Spleen (tissue), 11 donors: ENCODE measurements around the gene GAMT. TPM values are rescaled to one million over a fixed set of nuclear protein-coding genes. Genes with fewer than 3 reads are reported as not detected.

ENCODE experiments used
- DNase-seq: peaks from one replicate; pipeline ENCODE4 v3.0.0-alpha.2; 2020
- H3K27ac ChIP-seq, 8 donors: fragments of 200-600 bp; sonication (generic) in 7 of 8; 1 replicate in 4 of 8; 2 replicates in 4 of 8; pipeline versions ENCODE4 v1.5.0 to v1.8.0; 2016 to 2021; ENCODE audit warnings: inconsistent platforms in 4 of 8, mild to moderate bottlenecking in 4 of 8, moderate library complexity in 1 of 8
- H3K27me3 ChIP-seq, 7 donors: fragments of 200-600 bp; sonication (generic) in 6 of 7; replicated peaks in 1 of 7; 1 replicate in 4 of 7; 2 replicates in 3 of 7; pipeline versions ENCODE4 v1.5.0 to v1.8.0; 2016 to 2021; ENCODE audit warnings: inconsistent platforms in 3 of 7, mild to moderate bottlenecking in 1 of 7
- H3K36me3 ChIP-seq, 6 donors: fragments of 200-600 bp; sonication (generic) in 5 of 6; 1 replicate in 4 of 6; 2 replicates in 2 of 6; pipeline versions ENCODE4 v1.5.0 to v1.8.0; 2016 to 2021; ENCODE audit warnings: inconsistent platforms in 2 of 6
- H3K4me1 ChIP-seq, 6 donors: fragments of 200-600 bp; sonication (generic) in 5 of 6; 1 replicate in 3 of 6; 2 replicates in 3 of 6; pipeline versions ENCODE4 v1.5.0 to v1.8.0; 2016 to 2021; ENCODE audit warnings: inconsistent platforms in 3 of 6
- H3K4me3 ChIP-seq, 8 donors: fragments of 200-600 bp; sonication (generic) in 7 of 8; 1 replicate in 4 of 8; 2 replicates in 4 of 8; pipeline versions ENCODE4 v1.5.0 to v1.8.0; 2016 to 2021; ENCODE audit warnings: inconsistent platforms in 4 of 8, mild to moderate bottlenecking in 4 of 8, moderate library complexity in 2 of 8
- H3K9me3 ChIP-seq, 8 donors: fragments of 200-600 bp; sonication (generic) in 7 of 8; 1 replicate in 4 of 8; 2 replicates in 4 of 8; pipeline versions ENCODE4 v1.5.0 to v1.8.0; 2016 to 2021; ENCODE audit warnings: inconsistent platforms in 4 of 8
- POLR2A ChIP-seq, 3 donors: fragments of 450-650 bp; IDR thresholded peaks; one replicate each; pipeline ENCODE4 v1.5.1; 2017; ENCODE audit warnings: antibody characterized with exemption in 3 of 3, mild to moderate bottlenecking in 1 of 3
- POLR2AphosphoS5 ChIP-seq, 3 donors: sonication (generic); formaldehyde crosslinking; IDR thresholded peaks; one replicate each; pipeline ENCODE4 v1.5.1; 2017; ENCODE audit warnings: antibody characterized with exemption in 3 of 3
- WGBS, 5 donors: extraction: QIAGEN DNeasy Blood & Tissue Kit in 3 of 5; methylation state at CpG; one replicate each; pipeline versions ENCODE4 v1.1.5 to v1.1.7; 2013 to 2018; 5-methylcytosine and 5-hydroxymethylcytosine counted together
- intact Hi-C: fragments of 100-400 bp; cut with DNase I; formaldehyde crosslinking; loops from one replicate; pipeline ENCODE4 v1.15.0; 2023; ENCODE audit warnings: low total_unique reads
- polyA plus RNA-seq, 3 donors: library from polyadenylated mRNA; stranded (reverse); fragments of 200-250 nt; gene quantifications; one replicate each; pipeline ENCODE4 v1.2.1, GENCODE V29; 2013
- total RNA-seq, 7 donors: library from RNA; depleted of rRNA in 3 of 7; stranded (reverse); fragments of >200 nt in 3 of 7; fragmentation: NEBNext Ultra II Directional in 4 of 7; extraction: Animal tissue kit (Norgen Biotek cat#: 25700) in 4 of 7; gene quantifications; one replicate each; pipeline versions ENCODE4 v1.1.0 to v1.2.1, GENCODE V29; 2016 to 2021
- TF ChIP-seq, protein P1 (sequence below), 11 experiments: fragments of 200-600 bp in 7 of 11; fragments of 450-650 bp in 4 of 11; sonication (generic) in 4 of 11; IDR thresholded peaks in 8 of 11; conservative IDR thresholded peaks in 3 of 11; 1 replicate in 7 of 11; 2 replicates in 4 of 11; pipeline versions ENCODE4 v1.4.0 to v1.8.0; 2016 to 2021; ENCODE audit warnings: antibody characterized with exemption in 11 of 11, inconsistent platforms in 4 of 11, mild to moderate bottlenecking in 1 of 11
- donor health status: healthy with polysubstance abuse.
- donor health status: DM: no; HTN: no; CAD: no; lungs with moderate emphysema.
- donor health status: DM: no; HTN: no; CAD: no.
- donor health status: Bipolar disorder and iron deficiency.
- donor health status: healthy.
- donor health status: DM: no; HTN: no; CAD: no.
- donor health status: DM: yes; HTN: yes; CAD: no.

Gene GAMT
- total and polyA plus RNA-seq, 10 donors: 7.1 to 20.4 (median 12.4) TPM

DNA sequence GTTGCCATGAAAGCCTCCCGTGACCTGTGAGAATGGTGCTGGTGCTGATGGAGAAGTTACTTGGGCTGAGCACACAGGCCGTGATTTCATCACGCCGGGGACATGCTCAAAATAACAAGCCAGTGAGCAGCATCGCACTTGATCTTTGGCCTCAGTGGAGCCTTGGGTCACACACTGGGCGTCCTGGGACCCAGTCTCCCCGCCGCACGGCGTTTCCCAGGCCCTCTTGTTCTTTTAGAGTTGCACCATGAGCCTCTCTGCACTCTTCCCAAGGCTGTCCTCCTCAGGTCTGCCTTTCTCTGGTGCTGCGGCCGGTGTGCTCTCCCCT, 27.1 kb downstream of the GAMT start:
- Histone ChIP-seq H3K4me1 (peaks cover 9 to 61% (median 34%) of the 10 kb centered on the region in 6 donors), H3K9me3 (no peaks in the 10 kb centered on the region), H3K36me3 (peaks cover 0 to 77% (median 52%) of the 10 kb centered on the region in 6 donors), H3K27ac (peak overlapping the region; percentile 68 to 89 (median 74)), H3K4me3 (no peak overlapping the region), H3K27me3 (no peaks in the 10 kb centered on the region)
- intact Hi-C loops: loop anchor here (10.0 kb wide), 1 partner anchor 89 kb away; the partner anchor contains the start of gene EFNA2
- 65 to 94% (median 72%) methylated on average over 11 to 12 of the region's 12 CpGs for WGBS, 5 donors
- TF ChIP-seq POLR2AphosphoS5 (IDR thresholded peaks at IDR 0.05): peak in 1 of 3 donors; percentile 11
- TF ChIP-seq POLR2A (IDR thresholded peaks at IDR 0.05): no peak
- no peak for DNase-seq

DNA sequence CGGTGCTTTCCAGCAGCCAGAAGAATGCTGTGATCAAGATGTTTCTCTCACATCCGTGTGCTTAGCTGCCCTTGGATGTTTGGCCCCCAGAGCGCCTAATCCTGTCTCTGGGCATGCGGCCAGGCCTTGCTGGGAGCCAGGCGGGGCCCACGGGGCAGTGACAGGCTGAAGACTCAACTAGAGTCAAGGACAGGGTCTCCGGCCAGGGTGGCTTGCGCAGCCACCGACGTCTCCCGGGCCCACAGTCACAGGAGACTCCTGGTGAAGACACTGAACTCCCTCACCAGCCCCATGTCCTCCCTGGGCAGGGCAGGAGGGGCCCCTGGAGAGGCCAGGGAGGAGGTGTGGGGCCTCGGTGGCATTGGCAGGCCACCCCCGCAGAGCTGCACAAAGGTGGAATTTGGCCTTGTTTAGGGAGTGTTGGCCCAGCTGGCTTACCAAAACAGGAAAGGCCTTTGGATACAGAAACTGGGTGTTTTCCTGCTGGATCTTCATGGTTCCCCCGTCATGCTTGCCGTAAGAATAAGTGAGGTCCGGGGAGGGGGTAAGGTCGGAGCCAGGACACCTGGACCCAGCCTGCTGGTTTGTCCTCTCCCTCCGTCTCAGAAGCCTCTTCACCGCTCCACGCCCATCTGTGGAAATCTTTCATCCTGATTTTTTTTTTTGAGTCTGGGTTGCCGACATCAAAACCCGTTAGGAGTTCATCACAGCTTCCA, 27.6 kb downstream of the GAMT start:
- Histone ChIP-seq H3K27ac (peak overlapping the region; percentile 68 to 89 (median 74)), H3K4me1 (peaks cover 9 to 56% (median 31%) of the 10 kb centered on the region in 6 donors), H3K27me3 (no peaks in the 10 kb centered on the region), H3K9me3 (no peaks in the 10 kb centered on the region), H3K36me3 (peaks cover 0 to 83% (median 54%) of the 10 kb centered on the region in 6 donors), H3K4me3 (no peak overlapping the region)
- WGBS, 5 donors: 68 to 80% (median 76%) methylated on average over 17 to 22 of the region's 22 CpGs
- TF ChIP-seq POLR2AphosphoS5 (IDR thresholded peaks at IDR 0.05): peak; percentile 54 to 83 (median 79)
- TF ChIP-seq POLR2A (IDR thresholded peaks at IDR 0.05): no peak
- TF ChIP-seq, protein P1, sequence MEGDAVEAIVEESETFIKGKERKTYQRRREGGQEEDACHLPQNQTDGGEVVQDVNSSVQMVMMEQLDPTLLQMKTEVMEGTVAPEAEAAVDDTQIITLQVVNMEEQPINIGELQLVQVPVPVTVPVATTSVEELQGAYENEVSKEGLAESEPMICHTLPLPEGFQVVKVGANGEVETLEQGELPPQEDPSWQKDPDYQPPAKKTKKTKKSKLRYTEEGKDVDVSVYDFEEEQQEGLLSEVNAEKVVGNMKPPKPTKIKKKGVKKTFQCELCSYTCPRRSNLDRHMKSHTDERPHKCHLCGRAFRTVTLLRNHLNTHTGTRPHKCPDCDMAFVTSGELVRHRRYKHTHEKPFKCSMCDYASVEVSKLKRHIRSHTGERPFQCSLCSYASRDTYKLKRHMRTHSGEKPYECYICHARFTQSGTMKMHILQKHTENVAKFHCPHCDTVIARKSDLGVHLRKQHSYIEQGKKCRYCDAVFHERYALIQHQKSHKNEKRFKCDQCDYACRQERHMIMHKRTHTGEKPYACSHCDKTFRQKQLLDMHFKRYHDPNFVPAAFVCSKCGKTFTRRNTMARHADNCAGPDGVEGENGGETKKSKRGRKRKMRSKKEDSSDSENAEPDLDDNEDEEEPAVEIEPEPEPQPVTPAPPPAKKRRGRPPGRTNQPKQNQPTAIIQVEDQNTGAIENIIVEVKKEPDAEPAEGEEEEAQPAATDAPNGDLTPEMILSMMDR (IDR thresholded peaks at IDR 0.05 in 8 of 11, conservative IDR thresholded peaks at IDR 0.05 in 3 of 11): no peak
- DNase-seq: peak; percentile 85
- intact Hi-C loops: loop anchor here (10.0 kb wide), 1 partner anchor 89 kb away; the partner anchor contains the start of gene EFNA2

DNA sequence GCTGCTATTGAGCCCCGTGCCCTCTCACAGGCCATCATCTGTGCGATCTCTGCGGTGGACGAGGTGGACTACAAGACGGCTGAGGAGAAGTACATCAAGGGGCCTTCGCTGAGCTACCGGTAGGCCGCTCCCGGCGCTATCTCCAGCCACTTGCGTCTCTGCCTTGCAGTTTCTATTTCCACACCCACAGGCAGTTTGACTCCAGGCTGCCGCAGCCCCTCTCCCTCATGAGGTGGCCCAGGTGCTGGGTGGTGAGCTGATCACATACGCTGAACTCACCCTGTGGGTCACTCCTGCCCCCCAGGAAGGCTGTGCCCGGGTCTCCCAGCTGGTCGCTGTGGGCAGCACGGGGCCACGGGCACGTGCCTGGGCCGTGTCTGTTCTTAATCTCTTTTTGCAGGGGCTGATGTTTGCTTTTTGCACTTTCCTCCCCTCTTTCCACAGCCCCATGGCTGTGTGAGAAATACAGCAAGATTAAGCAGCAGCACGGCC, 28.3 kb downstream of the GAMT start:
- peaks cover 9 to 55% (median 30%) of the 10 kb centered on the region in 6 donors for H3K4me1 ChIP-seq
- H3K9me3 ChIP-seq: no peaks in the 10 kb centered on the region
- intact Hi-C loops: loop anchor here (10.0 kb wide), 1 partner anchor 88 kb away; the partner anchor contains the start of gene EFNA2
- TF ChIP-seq POLR2A (IDR thresholded peaks at IDR 0.05) (no peak), POLR2AphosphoS5 (IDR thresholded peaks at IDR 0.05) (no peak)
- TF ChIP-seq, protein P1 (IDR thresholded peaks at IDR 0.05 in 8 of 11, conservative IDR thresholded peaks at IDR 0.05 in 3 of 11): no peak
- 71 to 82% (median 74%) methylated on average over 18 to 20 of the region's 20 CpGs for WGBS, 5 donors
- H3K36me3 ChIP-seq: peaks cover 0 to 88% (median 54%) of the 10 kb centered on the region in 6 donors
- no peaks in the 10 kb centered on the region for H3K27me3 ChIP-seq
- H3K4me3 ChIP-seq: no peak overlapping the region
- DNase-seq: no peak
- peak overlapping the region; percentile 68 to 89 (median 74) for H3K27ac ChIP-seq

DNA sequence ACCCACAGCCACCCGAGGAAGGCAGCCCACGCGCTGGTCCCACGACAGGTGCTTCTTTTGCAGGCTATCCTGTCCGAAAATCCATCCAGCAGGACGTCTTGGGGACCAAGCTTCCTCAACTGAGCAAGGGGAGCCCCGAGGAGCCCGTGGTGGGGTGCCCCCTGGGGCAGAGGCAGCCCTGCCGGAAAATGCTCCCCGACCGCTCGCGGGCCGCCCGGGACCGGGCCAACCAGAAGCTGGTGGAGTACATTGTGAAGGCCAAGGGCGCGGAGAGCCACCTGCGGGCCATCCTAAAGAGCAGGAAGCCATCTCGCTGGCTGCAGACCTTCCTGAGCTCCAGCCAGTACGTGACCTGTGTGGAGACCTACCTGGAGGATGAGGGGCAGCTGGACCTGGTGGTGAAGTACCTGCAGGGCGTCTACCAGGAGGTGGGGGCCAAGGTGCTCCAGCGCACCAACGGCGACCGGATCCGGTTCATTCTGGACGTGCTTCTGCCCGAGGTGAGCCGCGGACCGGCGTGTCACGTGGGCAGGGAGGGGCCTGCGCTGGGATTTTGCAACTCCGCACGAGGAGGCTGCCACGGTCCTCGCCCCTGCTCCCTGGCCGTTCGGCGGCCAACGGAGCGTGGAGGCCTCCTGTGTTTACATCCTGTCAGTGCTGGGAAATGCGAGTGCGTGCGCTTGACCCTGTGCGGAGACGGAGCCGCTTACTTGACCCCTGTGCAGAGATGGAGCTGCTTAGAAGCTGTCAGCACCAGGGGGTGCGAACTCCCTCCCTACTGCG, 30.6 kb downstream of the GAMT start:
- intact Hi-C loops: loop anchor here (10.0 kb wide), 1 partner anchor 86 kb away; the partner anchor contains the start of gene EFNA2
- H3K4me1 ChIP-seq: peaks cover 9 to 51% (median 23%) of the 10 kb centered on the region in 6 donors
- peaks cover 0 to 93% (median 62%) of the 10 kb centered on the region in 6 donors for H3K36me3 ChIP-seq
- no peak overlapping the region for H3K4me3 ChIP-seq
- DNase-seq: no peak
- WGBS, 5 donors: 91 to 94% (median 91%) methylated on average over 37 to 52 of the region's 52 CpGs
- H3K27ac ChIP-seq: no peak overlapping the region
- TF ChIP-seq POLR2A (IDR thresholded peaks at IDR 0.05) (no peak), POLR2AphosphoS5 (IDR thresholded peaks at IDR 0.05) (peak in 2 of 3 donors; percentile 12 to 24)
- TF ChIP-seq, protein P1 (IDR thresholded peaks at IDR 0.05 in 8 of 11, conservative IDR thresholded peaks at IDR 0.05 in 3 of 11): no peak
- no peaks in the 10 kb centered on the region for H3K9me3 ChIP-seq
- H3K27me3 ChIP-seq: no peaks in the 10 kb centered on the region
